ENCODE data around the gene CUL7. TPM values are rescaled to one million over a fixed set of nuclear protein-coding genes. Genes with fewer than 3 reads are reported as not detected.

The CUL7 gene
- total and polyA plus RNA-seq, 9 of the 15 experiments (the other 6 are each of a cell fraction or from before 2014, with no cell fraction given), result 0.44 to 20.1 (median 8.6) TPM

DNA sequence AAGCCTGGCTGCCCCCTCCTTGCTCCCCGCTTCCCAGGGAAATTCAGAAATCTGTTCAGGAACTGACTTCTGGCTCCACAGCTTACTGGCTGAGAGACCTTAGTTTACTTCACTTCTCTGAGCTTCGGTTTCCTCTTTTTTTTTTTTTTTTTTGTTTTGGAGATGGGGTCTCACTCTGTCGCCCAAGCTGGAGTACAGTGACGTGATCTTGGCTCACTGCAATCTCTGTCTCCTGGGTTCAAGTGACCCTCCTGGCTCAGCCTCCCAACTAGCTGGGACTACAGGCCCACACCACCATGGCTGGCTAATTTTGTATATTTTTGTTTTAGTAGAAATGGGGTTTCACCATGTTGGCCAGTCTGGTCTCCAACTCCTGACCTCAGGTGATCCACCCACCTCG, 37.4 kb upstream of the CUL7 start:
- FAIRE-seq (no peak), ATAC-seq (no peak), DNase-seq (ENCODE audit: extremely low read depth in 1 of 4, low spot score in 3 of 4) (no peak)
- CTCF ChIA-PET (ENCODE audit: low intra/inter-chr PET ratio), result no interaction called here
- Histone ChIP-seq H3K79me2 (ENCODE audit: control insufficient read depth, insufficient read depth, low read length) (no peaks in the 10 kb centered on the region), H3K4me1 (replicated peaks in 1 of 2; ENCODE audit: control insufficient read depth in 2 of 2, insufficient read depth in 2 of 2, low read length in 2 of 2) (peaks cover 6% of the 10 kb centered on the region in 2 experiments; a peak in 3 of 5 replicates), H3K9me3 (replicated peaks; ENCODE audit: control insufficient read depth, insufficient read depth, low read depth, low read length) (no peaks in the 10 kb centered on the region), H3K9me1 (ENCODE audit: control insufficient read depth, insufficient read depth, low read length) (peaks cover 3% of the 10 kb centered on the region), H3K27me3 (ENCODE audit: control insufficient read depth in 2 of 2, insufficient read depth in 2 of 2, low read length in 2 of 2) (no peaks in the 10 kb centered on the region; a peak in 1 of 5 replicates), H3K9ac (ENCODE audit: insufficient read depth in 1 of 2, low read depth in 2 of 2, low read length in 2 of 2) (no peak overlapping the region), H3K36me3 (ENCODE audit: control insufficient read depth, insufficient read depth, low read length) (no peaks in the 10 kb centered on the region), H4K20me1 (replicated peaks; ENCODE audit: control insufficient read depth, insufficient read depth, low read length) (no peaks in the 10 kb centered on the region), H3K27ac (ENCODE audit: extremely low read depth, low read depth, low read length) (no peak overlapping the region), H2AFZ (ENCODE audit: low read depth, low read length) (no peak overlapping the region), H3K4me3 (no peak overlapping the region), H3K4me2 (ENCODE audit: insufficient read depth, low read length) (no peak overlapping the region)
- 48% methylated on average over 4 of the region's 5 CpGs for WGBS (ENCODE audit: insufficient coverage, low coverage, missing lambda C conversion rate)
- TF ChIP-seq ZNF668 (CRISPR knock-in tag; IDR thresholded peaks at IDR 0.05) (no peak), EWSR1 (IDR thresholded peaks at IDR 0.05; ENCODE audit: borderline replicate concordance, low read depth, partially characterized antibody) (no peak), RNF2 (IDR thresholded peaks at IDR 0.05) (no peak), CREBBP (IDR thresholded peaks at IDR 0.05; ENCODE audit: low read depth, low read length) (no peak), E2F3 (CRISPR knock-in tag; IDR thresholded peaks at IDR 0.05) (no peak), SMARCA4 (IDR thresholded peaks at IDR 0.05) (no peak), TEAD1 (CRISPR knock-in tag; IDR thresholded peaks at IDR 0.05) (no peak), ZFP1 (CRISPR knock-in tag; IDR thresholded peaks at IDR 0.05) (no peak)
- TF ChIP-seq, protein P1, sequence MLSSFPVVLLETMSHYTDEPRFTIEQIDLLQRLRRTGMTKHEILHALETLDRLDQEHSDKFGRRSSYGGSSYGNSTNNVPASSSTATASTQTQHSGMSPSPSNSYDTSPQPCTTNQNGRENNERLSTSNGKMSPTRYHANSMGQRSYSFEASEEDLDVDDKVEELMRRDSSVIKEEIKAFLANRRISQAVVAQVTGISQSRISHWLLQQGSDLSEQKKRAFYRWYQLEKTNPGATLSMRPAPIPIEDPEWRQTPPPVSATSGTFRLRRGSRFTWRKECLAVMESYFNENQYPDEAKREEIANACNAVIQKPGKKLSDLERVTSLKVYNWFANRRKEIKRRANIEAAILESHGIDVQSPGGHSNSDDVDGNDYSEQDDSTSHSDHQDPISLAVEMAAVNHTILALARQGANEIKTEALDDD (IDR thresholded peaks at IDR 0.05), result no peak
- TF ChIP-seq, protein P2, sequence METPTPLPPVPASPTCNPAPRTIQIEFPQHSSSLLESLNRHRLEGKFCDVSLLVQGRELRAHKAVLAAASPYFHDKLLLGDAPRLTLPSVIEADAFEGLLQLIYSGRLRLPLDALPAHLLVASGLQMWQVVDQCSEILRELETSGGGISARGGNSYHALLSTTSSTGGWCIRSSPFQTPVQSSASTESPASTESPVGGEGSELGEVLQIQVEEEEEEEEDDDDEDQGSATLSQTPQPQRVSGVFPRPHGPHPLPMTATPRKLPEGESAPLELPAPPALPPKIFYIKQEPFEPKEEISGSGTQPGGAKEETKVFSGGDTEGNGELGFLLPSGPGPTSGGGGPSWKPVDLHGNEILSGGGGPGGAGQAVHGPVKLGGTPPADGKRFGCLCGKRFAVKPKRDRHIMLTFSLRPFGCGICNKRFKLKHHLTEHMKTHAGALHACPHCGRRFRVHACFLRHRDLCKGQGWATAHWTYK (CRISPR knock-in tag; IDR thresholded peaks at IDR 0.05), result no peak
- intact Hi-C loops (cut with micrococcal nuclease), result no loop called here
- POLR2A ChIA-PET, result interaction anchor here (0.6 to 1.6 kb wide), 2 partner anchors 10 to 19 kb away, joined by 3 read pairs; no protein-coding TSS in a partner anchor
- in situ Hi-C loops (cut with MboI), result no loop called here
- no TSS peak for BruUV-seq (replicated peaks)
